Measurements from ENCODE around the gene DENND5A. TPM values are rescaled to one million over a fixed set of nuclear protein-coding genes. Genes with fewer than 3 reads are reported as not detected.

Gene DENND5A
- polyA plus RNA-seq, 3 donors: 24.4 to 291 (median 37.5) TPM

- Mint-ChIP-seq H3K27me3 (ENCODE audit: low read depth in 3 of 3) (peaks cover 0 to 2% (median 1%) of the 10 kb centered on the region in 3 donors), H3K9me3 (peaks cover 0 to 4% (median 2%) of the 10 kb centered on the region in 7 donors), H3K4me3 (no peak overlapping the region), H3K4me1 (peaks cover 10% of the 10 kb centered on the region), H3K36me3 (peaks cover 0 to 3% of the 10 kb centered on the region in 2 donors), H3K27ac (no peak overlapping the region)
- no peaks in the 10 kb centered on the region for H3K79me2 ChIP-seq (ENCODE audit: insufficient read depth, low read length)
- H2AFZ ChIP-seq (ENCODE audit: insufficient read depth, low read depth, low read length, poor library complexity, severe bottlenecking): no peak overlapping the region
- no peaks in the 10 kb centered on the region for H3K27me3 ChIP-seq (ENCODE audit: control insufficient read depth in 2 of 2, insufficient read depth in 2 of 2, low read length in 2 of 2)
- peaks cover 0 to 8% of the 10 kb centered on the region in 2 donors for H3K4me1 ChIP-seq (ENCODE audit: control insufficient read depth in 1 of 2, insufficient read depth in 2 of 2, low read length in 2 of 2)
- 80% methylated on average over 1 of the region's 2 CpGs for WGBS (ENCODE audit: insufficient coverage)
- no peaks in the 10 kb centered on the region for H4K20me1 ChIP-seq (ENCODE audit: insufficient read depth, low read length)
- no peak overlapping the region for H3K27ac ChIP-seq (ENCODE audit: low read depth in 1 of 2, low read length in 2 of 2)
- no peak for TF ChIP-seq CTCF (IDR thresholded peaks at IDR 0.05)
- H3K9ac ChIP-seq (ENCODE audit: insufficient read depth, low read length, poor library complexity, severe bottlenecking): no peak overlapping the region
- no peak overlapping the region for H3K4me3 ChIP-seq (replicated peaks in 1 of 3; ENCODE audit: low read depth in 2 of 3, low read length in 3 of 3)
- no peaks in the 10 kb centered on the region for H3K9me3 ChIP-seq (replicated peaks in 1 of 2; ENCODE audit: control insufficient read depth in 1 of 2, insufficient read depth in 1 of 2, low read length in 2 of 2)
- H3K36me3 ChIP-seq (replicated peaks in 1 of 2; ENCODE audit: control insufficient read depth in 1 of 2, insufficient read depth in 2 of 2, low read length in 2 of 2): no peaks in the 10 kb centered on the region
- DNase-seq: no peak
- intact Hi-C loops (cut with micrococcal nuclease): no loop called here
- H3K4me2 ChIP-seq (replicated peaks; ENCODE audit: extremely low read depth, low read length, poor library complexity, severe bottlenecking): no peak overlapping the region
Measured at GRCh38 chr11:9125185-9125886, 139.8 kb downstream of the DENND5A start.

- Histone ChIP-seq H3K9me3 (replicated peaks in 1 of 2; ENCODE audit: control insufficient read depth in 1 of 2, insufficient read depth in 1 of 2, low read length in 2 of 2) (no peaks in the 10 kb centered on the region), H3K4me3 (replicated peaks in 1 of 3; ENCODE audit: low read depth in 2 of 3, low read length in 3 of 3) (no peak overlapping the region), H4K20me1 (ENCODE audit: insufficient read depth, low read length) (no peaks in the 10 kb centered on the region), H2AFZ (ENCODE audit: insufficient read depth, low read depth, low read length, poor library complexity, severe bottlenecking) (no peak overlapping the region), H3K36me3 (replicated peaks in 1 of 2; ENCODE audit: control insufficient read depth in 1 of 2, insufficient read depth in 2 of 2, low read length in 2 of 2) (no peaks in the 10 kb centered on the region), H3K4me2 (replicated peaks; ENCODE audit: extremely low read depth, low read length, poor library complexity, severe bottlenecking) (no peak overlapping the region), H3K79me2 (ENCODE audit: insufficient read depth, low read length) (no peaks in the 10 kb centered on the region), H3K4me1 (ENCODE audit: control insufficient read depth in 1 of 2, insufficient read depth in 2 of 2, low read length in 2 of 2) (no peaks in the 10 kb centered on the region), H3K27me3 (ENCODE audit: control insufficient read depth in 2 of 2, insufficient read depth in 2 of 2, low read length in 2 of 2) (no peaks in the 10 kb centered on the region), H3K9ac (ENCODE audit: insufficient read depth, low read length, poor library complexity, severe bottlenecking) (no peak overlapping the region), H3K27ac (ENCODE audit: low read depth in 1 of 2, low read length in 2 of 2) (no peak overlapping the region)
- intact Hi-C loops (cut with micrococcal nuclease): no loop called here
- Mint-ChIP-seq H3K4me1 (no peaks in the 10 kb centered on the region), H3K27ac (no peak overlapping the region), H3K4me3 (no peak overlapping the region), H3K9me3 (peaks cover 0 to 4% (median 2%) of the 10 kb centered on the region in 7 donors), H3K27me3 (ENCODE audit: low read depth in 3 of 3) (peaks cover 1 to 2% (median 1%) of the 10 kb centered on the region in 3 donors), H3K36me3 (no peaks in the 10 kb centered on the region)
- TF ChIP-seq CTCF (IDR thresholded peaks at IDR 0.05): no peak
- DNase-seq: no peak
- WGBS (ENCODE audit: insufficient coverage): no CpG with 5 or more reads among the region's 2 CpGs
Measured at GRCh38 chr11:9123595-9124304, 141.4 kb downstream of the DENND5A start.

Measured in CD14-positive monocyte (primary cell).